NCI-H2171 (cell line): ENCODE data around the gene STX11.

ENCODE experiments used
- DNase-seq: peaks from one replicate; lab custom pipeline; 2025; lab: John Stamatoyannopoulos, UW

The STX11 gene

GRCh38 chr6:144215932-144216667 lies 65.8 kb downstream of the STX11 start:
- peak; percentile 84 for DNase-seq

- DNase-seq = no peak
Measured at GRCh38 chr6:144216668-144217218, 66.4 kb downstream of the STX11 start.

GRCh38 chr6:144217264-144217663 lies 66.9 kb downstream of the STX11 start:
- no peak for DNase-seq

- DNase-seq = no peak
Measured at GRCh38 chr6:144217797-144218196, 67.5 kb downstream of the STX11 start.

- no peak for DNase-seq
Measured at GRCh38 chr6:144219056-144219685, 68.9 kb downstream of the STX11 start.

GRCh38 chr6:144220031-144220790 lies 69.9 kb downstream of the STX11 start:
- no peak for DNase-seq

- DNase-seq = no peak
Measured at GRCh38 chr6:144223686-144224085, 73.4 kb downstream of the STX11 start.

GRCh38 chr6:144231721-144232120 lies 81.4 kb downstream of the STX11 start:
- no peak for DNase-seq

GRCh38 chr6:144232176-144232831 lies 82.0 kb downstream of the STX11 start:
- DNase-seq = no peak

GRCh38 chr6:144232832-144233230 lies 82.5 kb downstream of the STX11 start:
- DNase-seq = no peak

GRCh38 chr6:144234399-144234798 lies 84.1 kb downstream of the STX11 start:
- no peak for DNase-seq

GRCh38 chr6:144234935-144235334 lies 84.6 kb downstream of the STX11 start:
- DNase-seq = no peak
